Astrocyte (in vitro differentiated cells and primary cell): ENCODE results near the gene RPGRIP1L.

Source experiments
- EZH2 ChIP-seq: IDR thresholded peaks from 2 replicates; pipeline ENCODE4 v1.6.1; 2012; ENCODE audit warnings: mild to moderate bottlenecking, low read length, inconsistent platforms; ENCODE audit not compliant: insufficient read depth
- TF ChIP-seq, protein P1 (sequence below): IDR thresholded peaks from 2 replicates; pipeline ENCODE4 v1.5.1; 2011; ENCODE audit warnings: low read depth, mild to moderate bottlenecking, inconsistent platforms, low read length, moderate library complexity; ENCODE audit not compliant: insufficient read depth

DNA sequence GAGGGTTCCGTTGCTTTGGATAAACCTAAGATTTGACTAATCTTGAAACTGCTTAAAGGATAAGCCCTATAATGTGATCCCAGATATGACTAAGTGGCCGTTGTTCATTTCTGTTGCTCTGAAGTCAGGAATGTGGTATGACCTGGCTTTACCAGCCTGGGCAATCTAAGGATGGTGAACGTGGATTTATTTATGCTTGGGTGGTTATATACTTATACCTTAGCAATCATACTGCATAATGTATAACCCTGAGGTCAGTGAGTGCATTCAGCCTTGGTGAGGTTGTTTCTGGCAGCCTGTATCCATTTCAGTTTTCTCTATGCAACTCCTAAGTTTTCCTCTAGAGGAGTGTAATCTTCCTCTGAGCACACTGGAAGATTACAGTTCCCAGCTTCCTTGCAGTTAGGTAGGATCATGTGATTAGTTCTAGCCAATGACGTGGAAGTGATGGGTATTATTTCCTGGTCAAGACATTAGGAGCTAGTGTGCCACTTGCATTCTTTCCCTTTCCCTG lies 42.2 kb upstream of the RPGRIP1L start:
- TF ChIP-seq, protein P1, sequence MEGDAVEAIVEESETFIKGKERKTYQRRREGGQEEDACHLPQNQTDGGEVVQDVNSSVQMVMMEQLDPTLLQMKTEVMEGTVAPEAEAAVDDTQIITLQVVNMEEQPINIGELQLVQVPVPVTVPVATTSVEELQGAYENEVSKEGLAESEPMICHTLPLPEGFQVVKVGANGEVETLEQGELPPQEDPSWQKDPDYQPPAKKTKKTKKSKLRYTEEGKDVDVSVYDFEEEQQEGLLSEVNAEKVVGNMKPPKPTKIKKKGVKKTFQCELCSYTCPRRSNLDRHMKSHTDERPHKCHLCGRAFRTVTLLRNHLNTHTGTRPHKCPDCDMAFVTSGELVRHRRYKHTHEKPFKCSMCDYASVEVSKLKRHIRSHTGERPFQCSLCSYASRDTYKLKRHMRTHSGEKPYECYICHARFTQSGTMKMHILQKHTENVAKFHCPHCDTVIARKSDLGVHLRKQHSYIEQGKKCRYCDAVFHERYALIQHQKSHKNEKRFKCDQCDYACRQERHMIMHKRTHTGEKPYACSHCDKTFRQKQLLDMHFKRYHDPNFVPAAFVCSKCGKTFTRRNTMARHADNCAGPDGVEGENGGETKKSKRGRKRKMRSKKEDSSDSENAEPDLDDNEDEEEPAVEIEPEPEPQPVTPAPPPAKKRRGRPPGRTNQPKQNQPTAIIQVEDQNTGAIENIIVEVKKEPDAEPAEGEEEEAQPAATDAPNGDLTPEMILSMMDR = peak; percentile 9
- TF ChIP-seq EZH2 = no peak
